ENCODE results near the gene FOXRED2.
"Not testable (repeated sequence)": the region's sequence is repeated elsewhere in the genome, so short reads cannot be mapped to it uniquely, and the experiment has no call there.

The FOXRED2 gene

GRCh38 chr22:36470162-36470993 lies 36.5 kb downstream of the FOXRED2 start:
- no peak for DNase-seq (ENCODE audit: low read depth, low spot score)

GRCh38 chr22:36469094-36469710 lies 37.6 kb downstream of the FOXRED2 start:
- DNase-seq (ENCODE audit: low read depth, low spot score): no peak

GRCh38 chr22:36467946-36468345 lies 38.9 kb downstream of the FOXRED2 start:
- peak; percentile 79 for DNase-seq (ENCODE audit: low read depth, low spot score)

DNA sequence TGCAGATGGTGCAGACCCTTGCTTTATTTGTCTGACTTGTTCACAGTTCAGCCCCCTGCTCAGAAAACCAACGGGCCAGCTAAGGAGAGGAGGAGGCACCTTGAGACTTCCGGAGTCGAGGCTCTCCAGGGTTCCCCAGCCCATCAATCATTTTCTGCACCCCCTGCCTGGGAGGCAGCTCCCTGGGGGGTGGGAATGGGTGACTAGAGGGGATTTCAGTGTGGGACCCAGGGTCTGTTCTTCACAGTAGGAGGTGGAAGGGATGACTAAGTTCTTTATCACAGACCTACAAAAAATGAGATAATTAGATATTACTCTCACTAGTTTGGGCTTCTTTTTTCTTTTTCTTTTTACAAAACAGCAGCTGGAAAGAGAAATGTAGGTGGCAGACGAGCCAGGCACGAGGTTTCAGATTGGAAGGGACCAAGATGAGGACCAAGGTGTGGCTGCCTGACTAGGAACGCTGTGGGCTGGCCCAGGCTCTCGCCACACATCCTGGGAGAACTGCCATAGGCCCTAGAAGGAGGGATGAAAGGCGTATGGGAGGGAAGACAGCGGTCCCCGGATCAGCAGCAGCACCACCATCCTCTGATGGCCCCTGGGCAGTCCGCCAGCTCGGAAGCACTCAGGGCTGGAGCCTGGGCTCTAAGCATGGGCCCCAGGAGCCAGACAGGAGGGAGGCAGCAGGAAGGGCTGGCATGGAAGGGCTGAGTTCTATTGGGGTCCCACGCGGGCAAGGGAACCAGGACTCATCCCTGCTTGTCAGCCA lies 39.6 kb downstream of the FOXRED2 start:
- no peak for DNase-seq (ENCODE audit: low read depth, low spot score)

- DNase-seq (ENCODE audit: low read depth, low spot score): no peak
These were observed 40.6 kb downstream of the FOXRED2 start for GRCh38 chr22:36466258-36466657.

DNA sequence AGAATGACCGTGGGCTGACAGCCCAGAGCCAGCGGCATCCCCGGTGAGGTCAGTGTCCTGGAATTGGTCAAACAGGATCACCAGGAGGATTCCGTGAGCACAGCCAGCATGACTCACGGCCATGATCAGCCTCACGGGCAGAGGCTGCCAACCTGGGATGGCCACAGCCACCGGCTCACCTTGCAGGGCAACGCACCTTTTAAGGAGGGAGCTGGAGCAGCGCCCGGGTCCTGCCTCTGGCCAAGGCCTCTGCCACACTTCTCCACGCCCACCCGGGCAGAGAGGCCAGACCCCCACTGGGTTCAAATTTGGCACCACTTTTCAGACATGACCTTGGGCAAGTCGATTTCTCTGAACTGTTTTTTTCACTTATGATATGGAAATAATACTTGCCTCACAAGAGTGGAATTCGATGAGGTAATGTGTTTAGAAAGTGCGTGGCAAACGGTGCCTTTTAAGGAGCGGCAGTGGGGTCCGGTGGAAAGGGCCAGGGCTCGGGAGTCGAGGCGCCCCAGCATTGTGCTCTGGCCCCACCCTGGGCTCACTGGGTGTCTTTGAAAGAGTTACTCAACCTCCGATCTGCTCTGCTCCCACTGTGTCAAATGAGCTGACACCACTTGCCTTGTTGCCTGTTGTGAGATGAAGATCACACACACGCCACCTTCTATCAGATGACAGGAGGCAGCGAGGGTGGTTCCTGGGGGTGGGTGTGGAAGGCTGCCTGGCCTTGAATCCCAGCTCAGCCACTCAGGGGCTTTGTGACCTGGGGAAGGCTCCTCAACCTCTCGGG lies 41.4 kb downstream of the FOXRED2 start:
- DNase-seq (ENCODE audit: low read depth, low spot score): no peak

DNA sequence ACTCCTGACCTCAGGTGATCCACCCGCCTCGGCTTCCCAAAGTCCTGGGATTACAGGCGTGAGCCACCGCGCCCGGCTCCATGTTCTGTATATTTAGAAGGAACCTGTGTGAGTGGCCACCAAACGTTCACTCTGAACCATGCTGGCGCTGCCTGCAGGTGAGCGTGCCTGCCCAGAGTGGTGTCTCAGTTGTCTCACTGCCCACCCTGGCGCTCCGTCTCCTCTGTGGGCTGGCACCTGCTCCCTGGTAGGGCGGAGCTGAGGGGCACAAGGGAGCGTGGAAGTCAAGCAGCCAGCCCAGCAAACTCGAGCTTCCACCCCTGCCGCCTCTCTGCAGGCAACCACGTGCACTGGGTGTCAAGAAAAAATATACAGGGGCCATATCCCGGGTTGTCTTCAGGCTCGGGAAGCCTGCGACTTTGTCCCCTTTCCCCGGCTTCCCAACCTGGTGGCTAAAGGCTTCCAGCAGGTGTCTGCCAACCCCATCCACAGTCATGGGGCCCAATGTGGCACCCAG lies 42.1 kb downstream of the FOXRED2 start:
- no peak for DNase-seq (ENCODE audit: low read depth, low spot score)

DNA sequence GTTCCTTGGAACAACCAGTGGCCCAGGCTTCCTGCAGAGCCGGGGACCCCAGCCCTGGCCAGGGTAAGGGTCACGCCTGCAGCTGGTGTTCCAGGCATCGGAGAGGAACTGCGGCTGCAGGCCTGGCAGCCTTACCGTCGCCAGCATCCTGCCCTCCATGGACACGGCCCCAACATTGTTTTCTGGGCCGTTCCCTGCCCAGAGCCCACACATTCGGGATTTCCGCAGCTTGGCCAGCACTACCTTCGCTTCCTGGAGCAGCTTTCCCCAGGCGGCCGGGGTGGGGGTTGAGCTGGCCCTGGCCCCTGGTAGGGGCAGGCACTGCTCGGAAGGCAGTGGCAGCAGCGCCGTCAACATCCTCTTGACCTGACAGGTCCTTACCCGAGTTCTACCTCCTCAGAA lies 43.1 kb downstream of the FOXRED2 start:
- DNase-seq (ENCODE audit: low read depth, low spot score): no peak

- DNase-seq (ENCODE audit: low read depth, low spot score): no peak
These were observed 44.9 kb downstream of the FOXRED2 start for GRCh38 chr22:36461665-36462649.

- DNase-seq (ENCODE audit: low read depth, low spot score): no peak
These were observed 46.6 kb downstream of the FOXRED2 start for GRCh38 chr22:36460202-36460601.

- no peak for DNase-seq (ENCODE audit: low read depth, low spot score)
These were observed 49.0 kb downstream of the FOXRED2 start for GRCh38 chr22:36457688-36458450.

- DNase-seq (ENCODE audit: low read depth, low spot score): no peak
These were observed 50.4 kb downstream of the FOXRED2 start for GRCh38 chr22:36456464-36456845.

DNA sequence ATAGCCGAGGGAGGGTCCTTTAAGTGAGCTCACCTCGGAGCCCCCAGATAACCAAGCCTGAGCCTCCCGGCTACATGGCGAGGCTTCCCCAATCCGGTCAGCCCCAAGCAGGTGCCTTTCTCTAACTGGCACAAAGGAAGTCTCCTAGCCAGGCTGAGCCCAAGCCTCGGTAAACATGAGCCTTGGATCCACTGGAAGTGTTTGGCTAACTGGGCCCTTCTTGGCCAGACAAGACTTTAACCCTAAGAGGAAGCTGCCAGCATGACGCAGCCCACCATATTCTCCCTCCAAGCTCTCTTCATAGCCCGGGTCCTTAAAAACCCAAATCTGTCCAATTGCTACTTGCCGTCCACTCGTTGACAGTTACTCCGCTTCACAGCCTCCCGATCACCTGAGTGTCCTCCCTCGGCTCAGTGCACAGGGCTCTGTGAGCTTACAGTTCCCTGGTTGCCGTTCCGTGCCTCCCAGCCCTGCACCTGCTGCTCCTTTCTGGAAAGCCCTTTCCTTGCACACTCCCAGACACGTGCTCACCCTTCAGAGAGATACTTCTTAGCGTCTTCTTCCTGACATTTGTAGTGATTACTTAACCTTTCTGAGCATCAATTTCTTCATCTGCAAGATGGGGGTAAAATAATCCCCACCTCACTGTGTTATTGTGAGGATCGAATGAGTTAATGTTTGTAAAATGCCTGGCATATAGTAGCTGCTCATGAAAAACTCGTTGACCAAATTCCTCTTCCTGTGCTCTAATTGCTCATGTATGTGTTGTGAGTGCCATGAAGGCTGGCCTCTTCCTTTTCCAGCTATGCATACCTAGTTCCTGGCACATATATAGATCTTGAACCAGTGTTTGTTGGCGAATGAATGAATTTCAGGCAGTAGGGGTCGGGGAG lies 51.0 kb downstream of the FOXRED2 start:
- DNase-seq (ENCODE audit: low read depth, low spot score): no peak

DNA sequence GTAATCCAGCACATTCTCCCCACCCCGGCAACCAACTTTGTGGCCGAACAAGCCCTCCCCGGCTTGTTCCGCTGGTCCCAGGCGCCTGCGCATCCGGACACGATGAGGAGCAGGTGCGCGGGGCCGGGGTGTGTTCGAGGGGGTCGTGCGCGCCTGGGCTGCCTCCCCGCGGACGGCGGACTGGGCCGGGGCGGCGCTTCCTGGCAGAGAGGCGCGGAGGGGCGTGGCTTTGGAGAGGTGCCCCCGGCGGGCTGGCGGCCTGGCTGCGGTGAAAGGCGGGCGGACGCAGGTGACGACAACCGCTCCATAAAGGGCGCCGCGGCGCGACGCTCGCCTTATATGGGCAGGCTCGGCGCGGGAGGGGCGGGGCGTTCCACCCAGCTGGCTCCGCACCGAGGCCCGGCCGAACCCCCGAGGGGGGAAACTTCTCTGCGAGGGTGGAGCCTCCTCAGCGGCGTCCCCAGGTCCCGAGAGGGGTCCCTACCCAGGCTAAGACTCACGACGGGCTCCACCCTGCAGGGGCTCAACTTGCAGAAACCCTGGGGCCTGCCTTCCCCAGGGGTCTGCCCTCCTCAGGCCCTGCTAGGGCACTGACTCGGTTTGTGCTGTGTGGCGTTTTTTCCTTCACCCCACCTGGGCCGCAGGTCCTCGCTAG lies 51.8 kb downstream of the FOXRED2 start:
- DNase-seq (ENCODE audit: low read depth, low spot score): no peak

DNA sequence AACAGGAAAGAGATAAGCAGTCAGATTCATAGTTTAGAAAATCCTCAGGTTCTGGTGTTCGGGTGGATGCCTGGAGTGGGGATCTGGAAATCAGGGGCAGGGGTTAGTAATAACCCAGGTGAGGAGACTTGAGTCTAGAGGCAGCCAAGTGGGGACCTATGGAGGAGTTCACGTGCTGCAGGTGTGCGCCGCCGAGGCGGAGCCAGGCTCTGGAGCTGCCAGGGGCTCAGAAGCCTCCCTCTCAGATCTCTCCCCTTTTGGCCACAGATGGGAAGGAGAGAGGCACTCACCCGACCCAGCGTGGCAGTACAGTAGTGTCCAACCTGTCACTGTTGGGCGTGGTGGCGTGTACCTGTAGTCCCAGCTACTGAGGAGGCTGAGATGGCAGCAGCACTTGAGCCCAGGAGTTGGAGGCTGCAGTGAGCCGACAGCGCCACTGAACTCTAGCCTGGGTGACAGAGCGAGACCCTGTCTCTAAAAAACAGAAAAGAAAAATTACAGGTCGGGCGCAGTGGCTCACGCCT lies 52.9 kb downstream of the FOXRED2 start:
- DNase-seq (ENCODE audit: low read depth, low spot score): no peak

GRCh38 chr22:36452978-36453607 lies 53.7 kb downstream of the FOXRED2 start:
- DNase-seq (ENCODE audit: low read depth, low spot score): not testable (repeated sequence)

All from brain pericyte (primary cell).